Stimulated activated CD8-positive, alpha-beta memory T cell treated with anti-CD3 and anti-CD28 coated beads, Interleukin-15, amount 100 ng/mL, for 24 hours (primary cell): Measurements from ENCODE around the gene API5.
"Not testable (repeated sequence)": the region's sequence is repeated elsewhere in the genome, so short reads cannot be mapped to it uniquely, and the experiment has no call there.

ENCODE experiments used
- DNase-seq: peaks from one replicate; pipeline ENCODE4 v3.0.0-alpha.2; 2020; ENCODE audit warnings: low read depth

Gene API5

GRCh38 chr11:43311791-43312607 is at the start of gene API5:
API5 (plus strand) TSS chr11:43311996; CDS start chr11:43312128, 132 bp downstream.
- peak; percentile 80 for DNase-seq

GRCh38 chr11:43267856-43268580 is 43.8 kb upstream of the API5 start:
- no peak for DNase-seq

- no peak for DNase-seq
Measured at GRCh38 chr11:43268786-43269185, 43.0 kb upstream of the API5 start.

GRCh38 chr11:43269254-43269918 is 42.4 kb upstream of the API5 start:
- DNase-seq = no peak

GRCh38 chr11:43270468-43270867 is 41.3 kb upstream of the API5 start:
- DNase-seq = no peak

GRCh38 chr11:43278193-43278956 is 33.4 kb upstream of the API5 start:
- DNase-seq = no peak

- DNase-seq = no peak
Measured at GRCh38 chr11:43282607-43283440, 29.0 kb upstream of the API5 start.

GRCh38 chr11:43285826-43286225 is 26.0 kb upstream of the API5 start:
- DNase-seq = no peak

- DNase-seq = no peak
Measured at GRCh38 chr11:43289368-43289767, 22.4 kb upstream of the API5 start.

- DNase-seq = no peak
Measured at GRCh38 chr11:43298397-43298796, 13.4 kb upstream of the API5 start.

GRCh38 chr11:43315966-43316365 is 4.2 kb downstream of the API5 start:
- no peak for DNase-seq

- no peak for DNase-seq
Measured at GRCh38 chr11:43316451-43316850, 4.7 kb downstream of the API5 start.

- no peak for DNase-seq
Measured at GRCh38 chr11:43327987-43328386, 16.2 kb downstream of the API5 start.

- no peak for DNase-seq
Measured at GRCh38 chr11:43328482-43328881, 16.7 kb downstream of the API5 start.

- no peak for DNase-seq
Measured at GRCh38 chr11:43341159-43341558, 29.4 kb downstream of the API5 start.

GRCh38 chr11:43351426-43351825 is 39.6 kb downstream of the API5 start:
- not testable (repeated sequence) for DNase-seq

- no peak for DNase-seq
Measured at GRCh38 chr11:43354311-43354710, 42.5 kb downstream of the API5 start.

GRCh38 chr11:43356336-43356735 is 44.5 kb downstream of the API5 start:
- DNase-seq = no peak

GRCh38 chr11:43358279-43358800 is 46.5 kb downstream of the API5 start:
- no peak for DNase-seq

GRCh38 chr11:43358801-43359421 is 47.1 kb downstream of the API5 start, which contains the start of gene TTC17:
TTC17 (plus strand) TSS chr11:43358920; CDS start chr11:43358955, 35 bp downstream.
- peak; percentile 85 for DNase-seq
